Upper lobe of left lung (tissue), 6 donors: ENCODE results near the gene ANP32D. TPM values are rescaled to one million over a fixed set of nuclear protein-coding genes. Genes with fewer than 3 reads are reported as not detected.
"Not testable (repeated sequence)": the region's sequence is repeated elsewhere in the genome, so short reads cannot be mapped to it uniquely, and the experiment has no call there.

ENCODE experiments used
- ATAC-seq, 2 donors: fragments of 200-7000 bp; cut with Tn5 transposase; one replicate each; pipeline ENCODE4 v1.9.1; 2022; ENCODE audit warnings: mild to moderate bottlenecking in 2 of 2, moderate library complexity in 2 of 2; ENCODE audit not compliant: low FRiP score in 2 of 2
- DNase-seq, 2 donors: peaks; one replicate each; pipeline ENCODE4 v3.0.0-alpha.2; 2019 to 2020
- H3K27ac ChIP-seq, 4 donors: fragments of 200-600 bp; sonication (generic); one replicate each; pipeline ENCODE4 v1.5.1; 2016 to 2019
- H3K27me3 ChIP-seq, 4 donors: fragments of 200-600 bp; sonication (generic); one replicate each; pipeline ENCODE4 v1.5.1; 2017 to 2019
- H3K36me3 ChIP-seq, 4 donors: fragments of 200-600 bp; sonication (generic); one replicate each; pipeline ENCODE4 v1.5.1; 2016 to 2019
- H3K4me1 ChIP-seq, 4 donors: fragments of 200-600 bp; sonication (generic); one replicate each; pipeline ENCODE4 v1.5.1; 2018 to 2019
- H3K4me3 ChIP-seq, 4 donors: fragments of 200-600 bp; sonication (generic); one replicate each; pipeline ENCODE4 v1.5.1; 2017 to 2019; ENCODE audit warnings: mild to moderate bottlenecking in 2 of 4, moderate library complexity in 1 of 4
- H3K9me3 ChIP-seq, 4 donors: fragments of 200-600 bp; sonication (generic); one replicate each; pipeline ENCODE4 v1.5.1; 2018 to 2019
- CTCF ChIP-seq, 6 experiments: fragments of 450-650 bp in 4 of 6; fragments of 200-600 bp in 2 of 6; sonication (generic) in 2 of 6; IDR thresholded peaks; one replicate each; pipeline ENCODE4 v1.5.1; 2016 to 2019; ENCODE audit warnings: antibody characterized with exemption in 6 of 6
- EP300 ChIP-seq, 4 donors: sonication (generic); formaldehyde crosslinking; IDR thresholded peaks; one replicate each; pipeline ENCODE4 v1.5.1; 2017; ENCODE audit warnings: antibody characterized with exemption in 4 of 4, control low read depth in 2 of 4
- POLR2A ChIP-seq, 4 donors: fragments of 450-650 bp; IDR thresholded peaks; one replicate each; pipeline ENCODE4 v1.5.1; 2016 to 2017; ENCODE audit warnings: antibody characterized with exemption in 4 of 4, mild to moderate bottlenecking in 2 of 4
- POLR2AphosphoS5 ChIP-seq, 2 donors: sonication (generic); formaldehyde crosslinking; IDR thresholded peaks; one replicate each; pipeline ENCODE4 v1.5.1; 2017; ENCODE audit warnings: antibody characterized with exemption in 2 of 2
- WGBS, 2 donors: methylation state at CpG; one replicate each; pipeline ENCODE4 v1.1.5; 2017 to 2018; 5-methylcytosine and 5-hydroxymethylcytosine counted together
- total RNA-seq, 6 donors: library from RNA; depleted of rRNA in 4 of 6; stranded (reverse); fragments of >200 nt in 4 of 6; gene quantifications; one replicate each; pipeline versions ENCODE4 v1.1.0 to v1.2.1, GENCODE V29; 2016 to 2021
- donor health status: DM: no; HTN: no; CAD: no; lungs with moderate emphysema.
- donor health status: DM: no; HTN: yes; CAD: no; lungs with severe emphysema.

ANP32D gene
- total RNA-seq, 6 donors from 2014 or later: 0.37 to 3.1 (median 2.1) TPM; not detected in 3

- H3K36me3 ChIP-seq: no peaks in the 10 kb centered on the region
- no peaks in the 10 kb centered on the region for H3K4me1 ChIP-seq
- no peak overlapping the region for H3K27ac ChIP-seq
- DNase-seq (no peak), ATAC-seq (no peak)
- H3K9me3 ChIP-seq: peaks cover 9 to 13% (median 12%) of the 10 kb centered on the region in 4 donors
- no peaks in the 10 kb centered on the region for H3K27me3 ChIP-seq
- no peak overlapping the region for H3K4me3 ChIP-seq
- WGBS, 2 donors: 73 to 74% methylated on average over 9 of the region's 9 CpGs
- TF ChIP-seq CTCF (IDR thresholded peaks at IDR 0.05) (no peak), POLR2AphosphoS5 (IDR thresholded peaks at IDR 0.05) (no peak), POLR2A (IDR thresholded peaks at IDR 0.05) (no peak), EP300 (IDR thresholded peaks at IDR 0.05) (no peak)
Observed at GRCh38 chr12:48473061-48473460, 702 bp downstream of the ANP32D start.

- not testable (repeated sequence) for H3K4me3 ChIP-seq, H3K36me3 ChIP-seq, H3K4me1 ChIP-seq, H3K9me3 ChIP-seq, H3K27ac ChIP-seq, ATAC-seq, H3K27me3 ChIP-seq
- DNase-seq: peak in 1 of 2 donors; percentile 52
- 65 to 76% methylated on average over 11 of the region's 11 CpGs for WGBS, 2 donors
Observed at GRCh38 chr12:48474497-48474896, 2.1 kb downstream of the ANP32D start.

GRCh38 chr12:48482198-48482597 lies 9.8 kb downstream of the ANP32D start, which contains the start of gene C12orf54:
Gene C12orf54 (plus strand): TSS chr12:48482498. CDS start chr12:48483297, 799 bp downstream.
- H3K27me3 ChIP-seq: no peaks in the 10 kb centered on the region
- WGBS, 2 donors: 89 to 93% methylated on average over 2 of the region's 2 CpGs
- H3K36me3 ChIP-seq: no peaks in the 10 kb centered on the region
- DNase-seq (no peak), ATAC-seq (no peak)
- no peak within 1 kb of the TSS for H3K4me3 ChIP-seq
- no peaks in the 10 kb centered on the region for H3K4me1 ChIP-seq
- H3K9me3 ChIP-seq: no peaks in the 10 kb centered on the region
- TF ChIP-seq POLR2A (IDR thresholded peaks at IDR 0.05) (no peak), CTCF (IDR thresholded peaks at IDR 0.05) (no peak), EP300 (IDR thresholded peaks at IDR 0.05) (no peak), POLR2AphosphoS5 (IDR thresholded peaks at IDR 0.05) (no peak)
- no peak within 1 kb of the TSS for H3K27ac ChIP-seq

GRCh38 chr12:48482930-48483329 lies 10.6 kb downstream of the ANP32D start:
- H3K4me3 ChIP-seq: no peak overlapping the region
- no peaks in the 10 kb centered on the region for H3K36me3 ChIP-seq
- ATAC-seq (no peak), DNase-seq (no peak)
- no peak overlapping the region for H3K27ac ChIP-seq
- no peaks in the 10 kb centered on the region for H3K9me3 ChIP-seq
- no peaks in the 10 kb centered on the region for H3K4me1 ChIP-seq
- H3K27me3 ChIP-seq: no peaks in the 10 kb centered on the region
- 76 to 78% methylated on average over 3 of the region's 3 CpGs for WGBS, 2 donors
- no peak for TF ChIP-seq POLR2A (IDR thresholded peaks at IDR 0.05)
- TF ChIP-seq CTCF (IDR thresholded peaks at IDR 0.05): no peak
- no peak for TF ChIP-seq POLR2AphosphoS5 (IDR thresholded peaks at IDR 0.05)
- no peak for TF ChIP-seq EP300 (IDR thresholded peaks at IDR 0.05)

- Histone ChIP-seq H3K27me3 (no peaks in the 10 kb centered on the region), H3K4me1 (no peaks in the 10 kb centered on the region), H3K36me3 (no peaks in the 10 kb centered on the region), H3K9me3 (no peaks in the 10 kb centered on the region), H3K4me3 (no peak overlapping the region), H3K27ac (no peak overlapping the region)
- TF ChIP-seq POLR2AphosphoS5 (IDR thresholded peaks at IDR 0.05) (no peak), EP300 (IDR thresholded peaks at IDR 0.05) (no peak), POLR2A (IDR thresholded peaks at IDR 0.05) (no peak), CTCF (IDR thresholded peaks at IDR 0.05) (no peak)
- no peak for DNase-seq
- WGBS, 2 donors: 59 to 96% methylated on average over 2 of the region's 2 CpGs
- no peak for ATAC-seq
Observed at GRCh38 chr12:48486261-48486660, 13.9 kb downstream of the ANP32D start.
